ENCODE results near the gene MYO1D.

- TF ChIP-seq CREB5 (CRISPR knock-in tag; IDR thresholded peaks at IDR 0.05; ENCODE audit: low read depth) (no peak), PATZ1 (CRISPR knock-in tag; IDR thresholded peaks at IDR 0.05; ENCODE audit: borderline replicate concordance) (no peak), ZFP30 (CRISPR knock-in tag; IDR thresholded peaks at IDR 0.05) (no peak), ZNF8 (CRISPR knock-in tag; IDR thresholded peaks at IDR 0.05) (no peak), RARB (CRISPR knock-in tag; IDR thresholded peaks at IDR 0.05) (no peak), TOX (CRISPR knock-in tag; IDR thresholded peaks at IDR 0.05; ENCODE audit: borderline replicate concordance) (no peak), OSR1 (CRISPR knock-in tag; IDR thresholded peaks at IDR 0.05) (no peak), PPARA (CRISPR knock-in tag; IDR thresholded peaks at IDR 0.05; ENCODE audit: borderline replicate concordance) (no peak), ARNTL (CRISPR knock-in tag; IDR thresholded peaks at IDR 0.05; ENCODE audit: borderline replicate concordance, low read depth) (no peak), SNAI2 (CRISPR knock-in tag; IDR thresholded peaks at IDR 0.05) (no peak), BACH2 (CRISPR knock-in tag; IDR thresholded peaks at IDR 0.05; ENCODE audit: borderline replicate concordance) (no peak), POU6F1 (CRISPR knock-in tag; IDR thresholded peaks at IDR 0.05; ENCODE audit: borderline replicate concordance, low read depth) (no peak)
- TF ChIP-seq, protein P1, sequence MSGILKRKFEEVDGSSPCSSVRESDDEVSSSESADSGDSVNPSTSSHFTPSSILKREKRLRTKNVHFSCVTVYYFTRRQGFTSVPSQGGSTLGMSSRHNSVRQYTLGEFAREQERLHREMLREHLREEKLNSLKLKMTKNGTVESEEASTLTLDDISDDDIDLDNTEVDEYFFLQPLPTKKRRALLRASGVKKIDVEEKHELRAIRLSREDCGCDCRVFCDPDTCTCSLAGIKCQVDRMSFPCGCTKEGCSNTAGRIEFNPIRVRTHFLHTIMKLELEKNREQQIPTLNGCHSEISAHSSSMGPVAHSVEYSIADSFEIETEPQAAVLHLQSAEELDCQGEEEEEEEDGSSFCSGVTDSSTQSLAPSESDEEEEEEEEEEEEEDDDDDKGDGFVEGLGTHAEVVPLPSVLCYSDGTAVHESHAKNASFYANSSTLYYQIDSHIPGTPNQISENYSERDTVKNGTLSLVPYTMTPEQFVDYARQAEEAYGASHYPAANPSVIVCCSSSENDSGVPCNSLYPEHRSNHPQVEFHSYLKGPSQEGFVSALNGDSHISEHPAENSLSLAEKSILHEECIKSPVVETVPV (CRISPR knock-in tag; IDR thresholded peaks at IDR 0.05): no peak
- TF ChIP-seq, protein P2, sequence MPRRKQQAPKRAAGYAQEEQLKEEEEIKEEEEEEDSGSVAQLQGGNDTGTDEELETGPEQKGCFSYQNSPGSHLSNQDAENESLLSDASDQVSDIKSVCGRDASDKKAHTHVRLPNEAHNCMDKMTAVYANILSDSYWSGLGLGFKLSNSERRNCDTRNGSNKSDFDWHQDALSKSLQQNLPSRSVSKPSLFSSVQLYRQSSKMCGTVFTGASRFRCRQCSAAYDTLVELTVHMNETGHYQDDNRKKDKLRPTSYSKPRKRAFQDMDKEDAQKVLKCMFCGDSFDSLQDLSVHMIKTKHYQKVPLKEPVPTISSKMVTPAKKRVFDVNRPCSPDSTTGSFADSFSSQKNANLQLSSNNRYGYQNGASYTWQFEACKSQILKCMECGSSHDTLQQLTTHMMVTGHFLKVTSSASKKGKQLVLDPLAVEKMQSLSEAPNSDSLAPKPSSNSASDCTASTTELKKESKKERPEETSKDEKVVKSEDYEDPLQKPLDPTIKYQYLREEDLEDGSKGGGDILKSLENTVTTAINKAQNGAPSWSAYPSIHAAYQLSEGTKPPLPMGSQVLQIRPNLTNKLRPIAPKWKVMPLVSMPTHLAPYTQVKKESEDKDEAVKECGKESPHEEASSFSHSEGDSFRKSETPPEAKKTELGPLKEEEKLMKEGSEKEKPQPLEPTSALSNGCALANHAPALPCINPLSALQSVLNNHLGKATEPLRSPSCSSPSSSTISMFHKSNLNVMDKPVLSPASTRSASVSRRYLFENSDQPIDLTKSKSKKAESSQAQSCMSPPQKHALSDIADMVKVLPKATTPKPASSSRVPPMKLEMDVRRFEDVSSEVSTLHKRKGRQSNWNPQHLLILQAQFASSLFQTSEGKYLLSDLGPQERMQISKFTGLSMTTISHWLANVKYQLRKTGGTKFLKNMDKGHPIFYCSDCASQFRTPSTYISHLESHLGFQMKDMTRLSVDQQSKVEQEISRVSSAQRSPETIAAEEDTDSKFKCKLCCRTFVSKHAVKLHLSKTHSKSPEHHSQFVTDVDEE (CRISPR knock-in tag; IDR thresholded peaks at IDR 0.05): no peak
These were observed 217.5 kb downstream of the MYO1D start for GRCh38 chr17:32659419-32659842.
